K562 (cell line): ENCODE data around the gene FERMT3. TPM values are rescaled to one million over a fixed set of nuclear protein-coding genes. Genes with fewer than 3 reads are reported as not detected.

Experiments used
- ARID4B ChIP-seq: sonication (generic); formaldehyde crosslinking; IDR thresholded peaks from 2 replicates; pipeline ENCODE4 v1.8.0; 2022; ENCODE audit warnings: mild to moderate bottlenecking, missing genetic modification reagents
- E2F6 ChIP-seq, 2 experiments: IDR thresholded peaks; 2 replicates each; pipeline ENCODE4 v1.6.1; 2011; ENCODE audit warnings: borderline replicate concordance in 1 of 2, control low read depth in 1 of 2, low read depth in 1 of 2, low read length in 1 of 2, mild to moderate bottlenecking in 1 of 2, mixed read lengths in 1 of 2, moderate library complexity in 1 of 2; ENCODE audit not compliant: insufficient read depth in 1 of 2, insufficient read length in 1 of 2, poor library complexity in 1 of 2, severe bottlenecking in 1 of 2; ENCODE audit errors: extremely low read depth in 1 of 2
- EGR1 ChIP-seq: fragments of 450-650 bp; conservative IDR thresholded peaks from 2 replicates; pipeline ENCODE4 v1.6.1; 2017; ENCODE audit warnings: mild to moderate bottlenecking
- ETS1 ChIP-seq: conservative IDR thresholded peaks from 2 replicates; pipeline ENCODE4 v1.6.1; 2011; ENCODE audit warnings: low read depth, mild to moderate bottlenecking, low read length; ENCODE audit not compliant: control insufficient read depth
- MAX ChIP-seq: sonication (generic); formaldehyde crosslinking; IDR thresholded peaks from 2 replicates; pipeline ENCODE4 v1.9.0; 2022; ENCODE audit warnings: mild to moderate bottlenecking, missing genetic modification reagents
- MYC ChIP-seq, 2 experiments: fragments of 250-450 bp in 1 of 2; sonication (Bioruptor Pico) in 1 of 2; IDR thresholded peaks; 2 replicates each; pipeline versions ENCODE4 v1.5.1 to v1.6.1; 2012 to 2021; ENCODE audit warnings: low read depth in 2 of 2, borderline replicate concordance in 1 of 2, improper control_type of control experiment in 1 of 2, low read length in 1 of 2, mild to moderate bottlenecking in 1 of 2, moderate library complexity in 1 of 2
- VEZF1 ChIP-seq: fragments of 200-800 bp; sonication (Bioruptor generic); IDR thresholded peaks from 2 replicates; pipeline ENCODE4 v1.6.1; 2017; ENCODE audit warnings: missing genetic modification characterization, missing compliant biosample characterization
- XRCC4 ChIP-seq: IDR thresholded peaks from one replicate; pipeline ENCODE4 v1.6.1; 2011; ENCODE audit not compliant: insufficient read depth, insufficient read length; ENCODE audit errors: extremely low read depth
- ZBTB33 ChIP-seq: sonication (generic); formaldehyde crosslinking; IDR thresholded peaks from 2 replicates; pipeline ENCODE4 v1.8.1; 2023; ENCODE audit warnings: mild to moderate bottlenecking, missing genetic modification reagents
- ZNF398 ChIP-seq: fragments of 250-450 bp; sonication (Bioruptor Pico); IDR thresholded peaks from 2 replicates; pipeline ENCODE4 v1.8.0; 2021; ENCODE audit warnings: moderate library complexity, mild to moderate bottlenecking, inconsistent platforms
- ZNF830 ChIP-seq: fragments of 250-450 bp; sonication (Bioruptor Pico); IDR thresholded peaks from 2 replicates; pipeline ENCODE4 v1.5.0; 2021; ENCODE audit warnings: mild to moderate bottlenecking
- polyA plus RNA-seq, 8 experiments: library from polyadenylated mRNA; depleted of rRNA in 4 of 8; stranded (reverse) in 5 of 8; unstranded in 3 of 8; fragments of >200 nt; fragmentation: Nextera tagmentation in 2 of 8; fragmentation: Illumina TruSeq in 1 of 8; extraction: Ambion mirVana in 2 of 8; extraction: Trizol in 1 of 8; gene quantifications; 2 replicates each; pipeline versions ENCODE4 v1.2.1 to v1.2.3, GENCODE V29; 2011 to 2014; ENCODE audit warnings: inconsistent platforms in 1 of 8, missing spikeins in 1 of 8
- total RNA-seq, 7 experiments: library from RNA; depleted of rRNA in 6 of 7; stranded (reverse); fragments of >200 nt in 6 of 7; fragmentation: Illumina TruSeq in 2 of 7; extraction: Trizol in 2 of 7; gene quantifications; 2 replicates each; pipeline versions ENCODE4 v1.2.1 to v1.2.3, GENCODE V29; 2011 to 2021; ENCODE audit warnings: low replicate concordance in 1 of 7

FERMT3 gene
- total and polyA plus RNA-seq, 9 of the 15 experiments (the other 6 are each of a cell fraction or from before 2014, with no cell fraction given) = 3.2 to 275 (median 79.7) TPM

- TF ChIP-seq E2F6 (IDR thresholded peaks at IDR 0.05; ENCODE audit: borderline replicate concordance in 1 of 2, extremely low read depth in 1 of 2, insufficient read depth in 1 of 2, insufficient read length in 1 of 2, low read depth in 1 of 2, low read length in 1 of 2, poor library complexity in 1 of 2, severe bottlenecking in 1 of 2) (peak in 1 of 2 experiments; percentile 46), XRCC4 (no peak), ZNF830 (CRISPR knock-in tag) (peak; percentile 40; the same call in 1 of the 2 replicates), MYC (IDR thresholded peaks at IDR 0.05; ENCODE audit: low read depth, low read length) (no peak), MYC (CRISPR knock-in tag; IDR thresholded peaks at IDR 0.05; ENCODE audit: borderline replicate concordance, low read depth) (0 out of 2 replicates have a peak, but pooled peaks have one; percentile 35), ZNF398 (CRISPR knock-in tag) (no peak), ETS1 (0 out of 2 replicates have a peak, but pooled peaks have one; percentile 41), VEZF1 (CRISPR knock-in tag) (0 out of 2 replicates have a peak, but pooled peaks have one; percentile 4), MAX (CRISPR knock-in tag) (0 out of 2 replicates have a peak, but pooled peaks have one; percentile 31), ZBTB33 (CRISPR knock-in tag) (no peak), EGR1 (peak; percentile 28; the same call in 1 of the 2 replicates), ARID4B (CRISPR knock-in tag) (peak; percentile 60; the same call in 1 of the 2 replicates)
Observed at GRCh38 chr11:64226507-64227051, 20.1 kb downstream of the FERMT3 start (continued).
